Measurements from ENCODE around the gene ACTR2. TPM values are rescaled to one million over a fixed set of nuclear protein-coding genes. Genes with fewer than 3 reads are reported as not detected.
"Not testable (repeated sequence)": the region's sequence is repeated elsewhere in the genome, so short reads cannot be mapped to it uniquely, and the experiment has no call there.

The ACTR2 gene
- total RNA-seq: 109 TPM
- long read RNA-seq, transcript ACTR2-201 (9 exons, 3,861 nt): major isoform, 12 of 27 reads
- long read RNA-seq, partial matches to known transcripts: 0 of 27 reads
- long read RNA-seq, other reads (novel, unspliced or antisense): 15 of 27 reads

GRCh38 chr2:65227456-65228262 is at the start of gene ACTR2:
Gene ACTR2, plus strand, starts transcription at chr2:65227831. Its CDS starts 79 bp downstream, at chr2:65227910.
- peak; percentile 97 for DNase-seq
- peak; percentile 99 for ATAC-seq
- intact Hi-C loops (cut with micrococcal nuclease): no loop called here

DNA sequence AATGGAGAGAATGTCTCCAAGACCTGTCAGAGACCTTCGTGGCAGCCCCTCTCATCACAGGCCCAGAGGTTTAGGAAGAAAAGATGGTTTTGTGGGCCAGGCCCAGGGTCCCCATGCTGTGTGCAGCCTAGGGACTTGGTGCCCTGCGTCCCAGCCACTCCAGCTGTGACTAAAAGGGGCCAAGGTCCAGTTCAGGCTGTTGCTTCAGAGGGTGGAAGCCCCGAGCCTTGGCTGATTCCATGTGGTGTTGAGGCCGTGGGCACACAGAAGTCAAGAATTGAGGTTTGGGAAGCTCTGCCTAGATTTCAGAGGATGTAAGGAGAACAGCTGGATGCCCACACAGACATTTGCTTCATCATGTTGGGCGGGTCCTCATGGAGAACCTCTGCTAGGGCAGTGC is 45.1 kb upstream of the ACTR2 start:
- DNase-seq (no peak), ATAC-seq (no peak)
- intact Hi-C loops (cut with micrococcal nuclease): loop anchor here (10.0 kb wide), 1 partner anchor 268 kb away; no protein-coding TSS in a partner anchor

DNA sequence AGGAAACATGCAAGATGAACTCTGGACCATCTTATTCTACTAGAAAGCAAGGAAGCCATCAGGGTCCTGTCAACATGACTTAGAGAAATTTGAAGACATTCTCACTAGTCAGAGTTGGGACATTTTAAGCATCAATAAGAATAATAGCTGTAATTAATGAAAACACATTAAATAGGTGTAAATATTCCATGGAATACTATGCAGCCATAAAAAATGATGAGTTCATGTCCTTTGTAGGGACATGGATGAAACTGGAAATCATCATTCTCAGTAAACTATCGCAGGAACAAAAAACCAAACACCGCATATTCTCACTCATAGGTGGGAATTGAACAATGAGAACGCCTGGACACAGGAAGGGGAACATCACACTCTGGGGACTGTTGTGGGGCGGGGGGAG is 44.2 kb upstream of the ACTR2 start:
- DNase-seq, ATAC-seq: not testable (repeated sequence)
- intact Hi-C loops (cut with micrococcal nuclease): loop anchor here (10.0 kb wide), 1 partner anchor 269 kb away; no protein-coding TSS in a partner anchor

DNA sequence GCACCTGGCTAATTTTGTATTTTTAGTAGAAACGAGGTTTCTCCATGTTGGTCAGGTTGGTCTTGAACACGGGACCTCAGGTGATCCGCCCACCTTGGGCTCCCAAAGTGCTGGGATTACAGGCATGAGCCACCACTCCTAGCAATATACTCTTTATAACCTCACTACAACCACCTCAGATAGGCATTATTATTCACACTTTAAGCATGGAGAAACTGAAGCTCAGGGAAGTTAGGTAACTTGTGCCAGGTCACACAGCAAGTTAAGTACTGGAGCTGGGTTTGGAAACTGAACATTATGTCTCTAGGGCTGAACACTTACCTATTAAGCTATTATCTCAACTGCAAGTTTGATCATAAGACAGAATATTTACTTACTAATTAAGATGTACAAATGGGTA is 42.6 kb upstream of the ACTR2 start:
- no peak for DNase-seq
- no peak for ATAC-seq
- intact Hi-C loops (cut with micrococcal nuclease): loop anchor here (10.0 kb wide), 1 partner anchor 270 kb away; no protein-coding TSS in a partner anchor

DNA sequence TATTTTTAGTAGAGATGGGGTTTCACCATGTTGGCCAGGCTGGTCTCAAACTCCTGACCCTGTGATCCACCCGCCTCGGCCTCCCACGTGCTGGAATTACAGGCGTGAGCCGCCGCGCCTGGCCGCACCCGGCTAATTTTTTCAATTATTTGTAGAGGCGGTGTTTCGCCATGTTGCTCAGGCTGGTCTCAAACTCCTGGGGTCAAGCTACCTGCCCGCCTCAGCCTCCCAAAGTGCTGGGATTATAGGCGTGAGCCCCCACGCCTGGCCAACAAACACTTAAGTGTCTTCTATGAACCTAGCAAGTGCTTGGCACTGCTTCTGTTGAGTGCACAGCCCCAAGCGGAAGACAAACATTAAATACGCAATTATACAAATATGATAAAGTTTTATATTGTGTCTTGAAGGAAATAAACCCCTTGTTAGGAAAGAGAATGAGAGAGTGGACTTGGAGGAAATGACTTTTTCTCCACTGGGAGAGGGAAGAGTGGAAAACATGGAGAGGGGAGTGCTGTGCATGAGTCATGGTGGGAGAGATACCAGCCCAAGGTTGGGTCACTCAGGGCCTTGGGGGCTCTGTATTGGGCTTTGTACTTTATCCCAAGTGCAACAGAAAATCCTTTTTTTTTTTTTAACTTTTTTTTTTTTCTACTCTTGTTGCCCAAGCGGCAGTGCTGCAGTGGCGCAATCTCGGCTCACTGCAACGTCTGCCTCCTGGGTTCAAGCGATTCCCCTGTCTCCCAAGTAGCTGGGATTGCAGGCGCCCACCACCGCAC is 41.4 kb upstream of the ACTR2 start:
- intact Hi-C loops (cut with micrococcal nuclease): loop anchor here (10.0 kb wide), 1 partner anchor 271 kb away; no protein-coding TSS in a partner anchor
- no peak for DNase-seq
- no peak for ATAC-seq

DNA sequence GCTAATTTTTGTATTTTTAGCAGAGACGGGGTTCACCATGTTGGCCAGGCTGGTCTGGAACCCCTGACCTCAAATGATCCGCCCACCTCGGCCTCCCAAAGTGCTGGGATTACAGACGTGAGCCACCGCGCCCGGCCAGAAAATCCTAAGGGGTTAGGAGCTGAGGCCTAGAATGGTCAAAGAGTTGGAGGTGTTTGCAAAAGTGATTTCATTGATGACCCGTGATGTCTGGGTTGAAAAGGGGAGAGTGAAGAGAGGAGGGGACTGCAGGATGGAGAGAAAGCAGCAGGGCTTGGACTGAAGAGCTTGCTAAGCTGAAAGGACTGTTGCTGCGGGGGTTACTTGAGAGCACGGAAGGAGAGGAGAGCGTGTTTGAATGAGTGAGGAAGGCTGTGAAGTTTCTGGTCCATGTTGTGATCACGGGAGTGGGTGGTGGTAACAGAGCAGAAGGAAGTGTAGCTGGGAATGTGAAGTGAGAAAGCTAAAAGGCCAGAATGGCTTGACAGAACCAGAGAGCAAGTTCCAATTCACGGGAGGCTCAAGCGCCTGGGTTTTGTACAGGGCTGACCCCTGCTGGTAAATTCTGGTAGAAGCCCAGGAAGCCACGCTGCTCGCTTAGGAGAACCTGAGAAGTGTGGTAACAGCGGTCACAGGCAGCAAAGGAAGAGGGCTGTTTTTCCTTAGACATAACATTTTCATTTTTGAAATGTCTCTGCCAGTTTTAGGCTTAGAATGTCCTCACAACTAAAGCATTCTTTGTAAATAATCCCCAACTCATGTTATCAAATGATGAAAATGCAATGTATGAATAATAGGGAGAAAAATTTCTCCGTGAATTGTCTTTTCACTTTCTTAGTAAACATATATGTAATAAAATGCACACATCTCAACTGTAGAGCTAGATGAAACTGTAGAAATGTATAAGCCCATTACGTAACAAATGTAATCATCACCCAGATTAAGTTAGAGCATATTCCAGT is 40.5 kb upstream of the ACTR2 start:
- intact Hi-C loops (cut with micrococcal nuclease): loop anchor here (10.0 kb wide), 1 partner anchor 272 kb away; no protein-coding TSS in a partner anchor
- ATAC-seq (peak; percentile 98), DNase-seq (peak; percentile 73)

GRCh38 chr2:65193446-65193845 is 34.2 kb upstream of the ACTR2 start:
- intact Hi-C loops (cut with micrococcal nuclease): no loop called here
- no peak for DNase-seq
- ATAC-seq: no peak

- intact Hi-C loops (cut with micrococcal nuclease): no loop called here
- peak; percentile 44 for DNase-seq
Measured at GRCh38 chr2:65198737-65199136, 28.9 kb upstream of the ACTR2 start.

GRCh38 chr2:65199166-65199565 is 28.5 kb upstream of the ACTR2 start:
- no peak for ATAC-seq
- DNase-seq: no peak
- intact Hi-C loops (cut with micrococcal nuclease): no loop called here

More at GRCh38 chr2:65198737-65199136, 28.9 kb upstream of the ACTR2 start:
- peak; percentile 85 for ATAC-seq

GRCh38 chr2:65199891-65200290 is 27.7 kb upstream of the ACTR2 start:
- DNase-seq (no peak), ATAC-seq (no peak)
- intact Hi-C loops (cut with micrococcal nuclease): no loop called here

GRCh38 chr2:65204461-65205210 is 23.0 kb upstream of the ACTR2 start:
- ATAC-seq (no peak), DNase-seq (peak; percentile 58)
- intact Hi-C loops (cut with micrococcal nuclease): no loop called here

- DNase-seq (no peak), ATAC-seq (no peak)
- intact Hi-C loops (cut with micrococcal nuclease): no loop called here
Measured at GRCh38 chr2:65212115-65212514, 15.5 kb upstream of the ACTR2 start.

GRCh38 chr2:65212619-65213018 is 15.0 kb upstream of the ACTR2 start:
- intact Hi-C loops (cut with micrococcal nuclease): no loop called here
- no peak for DNase-seq

DNA sequence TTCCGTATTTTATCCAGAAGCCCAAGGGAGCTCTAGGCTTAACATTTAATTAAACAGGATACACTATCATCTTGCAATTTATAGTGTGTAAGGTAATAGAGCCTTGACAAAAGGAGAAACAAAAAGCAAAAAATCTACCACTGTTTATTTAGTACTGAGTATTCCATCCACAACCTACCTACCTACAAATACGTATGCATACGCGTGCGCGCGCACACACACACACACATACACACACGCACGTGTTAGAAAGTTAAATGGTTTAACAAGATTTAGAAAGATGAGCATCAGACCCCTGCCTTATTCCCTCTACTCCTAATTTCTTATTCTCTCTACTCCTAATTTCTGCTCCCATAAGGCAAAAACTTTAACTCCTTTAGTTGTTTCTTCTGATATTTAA is 14.6 kb upstream of the ACTR2 start:
- no peak for ATAC-seq
- intact Hi-C loops (cut with micrococcal nuclease): no loop called here
- no peak for DNase-seq

More at GRCh38 chr2:65212619-65213018, 15.0 kb upstream of the ACTR2 start:
- no peak for ATAC-seq

- intact Hi-C loops (cut with micrococcal nuclease): no loop called here
- no peak for ATAC-seq
- no peak for DNase-seq
Measured at GRCh38 chr2:65214361-65214760, 13.3 kb upstream of the ACTR2 start.

- no peak for ATAC-seq
- DNase-seq: no peak
- intact Hi-C loops (cut with micrococcal nuclease): no loop called here
Measured at GRCh38 chr2:65214843-65215242, 12.8 kb upstream of the ACTR2 start.

- ATAC-seq: no peak
- intact Hi-C loops (cut with micrococcal nuclease): no loop called here
Measured at GRCh38 chr2:65215946-65216345, 11.7 kb upstream of the ACTR2 start.

More at GRCh38 chr2:65215946-65216345, 11.7 kb upstream of the ACTR2 start:
- DNase-seq: no peak
